Right lobe of liver (tissue), 4 donors: ENCODE data around the gene FXYD6.

Experiments used
- POLR2A ChIP-seq: fragments of 450-650 bp; IDR thresholded peaks from one replicate; pipeline ENCODE4 v1.6.1; 2017; ENCODE audit warnings: antibody characterized with exemption, mild to moderate bottlenecking
- TF ChIP-seq, protein P1 (sequence below), 4 donors: fragments of 200-600 bp in 3 of 4; fragments of 450-650 bp in 1 of 4; IDR thresholded peaks; one replicate each; pipeline versions ENCODE4 v1.5.1 to v1.8.0; 2016 to 2022; ENCODE audit warnings: antibody characterized with exemption in 4 of 4, mild to moderate bottlenecking in 2 of 4
- donor health status: DM: no; HTN: no; CAD: no.
- donor health status: DM: no; HTN: no; CAD: no.
- donor health status: DM: no; HTN: yes; CAD: no.

DNA sequence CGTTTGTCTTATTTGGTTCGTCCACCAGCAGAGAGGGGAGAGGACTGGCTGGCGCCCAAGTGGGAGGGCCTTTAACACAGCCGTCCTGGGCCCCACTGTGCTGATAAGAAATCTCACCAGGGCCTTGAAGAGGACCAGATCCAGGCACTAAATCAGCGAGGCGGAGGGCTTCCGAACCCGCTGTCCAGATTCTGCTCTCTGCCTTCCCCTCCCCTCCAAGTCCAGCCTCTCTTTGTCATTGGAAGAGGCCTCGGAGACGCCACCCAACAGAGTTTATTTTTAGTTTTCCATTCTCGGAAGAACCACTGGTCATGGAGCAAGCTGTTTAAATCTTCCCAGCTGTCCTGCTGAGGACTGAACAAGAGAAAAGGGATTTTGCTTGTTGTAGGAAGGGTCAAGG lies 9.3 kb upstream of the FXYD6 start:
- TF ChIP-seq, protein P1, sequence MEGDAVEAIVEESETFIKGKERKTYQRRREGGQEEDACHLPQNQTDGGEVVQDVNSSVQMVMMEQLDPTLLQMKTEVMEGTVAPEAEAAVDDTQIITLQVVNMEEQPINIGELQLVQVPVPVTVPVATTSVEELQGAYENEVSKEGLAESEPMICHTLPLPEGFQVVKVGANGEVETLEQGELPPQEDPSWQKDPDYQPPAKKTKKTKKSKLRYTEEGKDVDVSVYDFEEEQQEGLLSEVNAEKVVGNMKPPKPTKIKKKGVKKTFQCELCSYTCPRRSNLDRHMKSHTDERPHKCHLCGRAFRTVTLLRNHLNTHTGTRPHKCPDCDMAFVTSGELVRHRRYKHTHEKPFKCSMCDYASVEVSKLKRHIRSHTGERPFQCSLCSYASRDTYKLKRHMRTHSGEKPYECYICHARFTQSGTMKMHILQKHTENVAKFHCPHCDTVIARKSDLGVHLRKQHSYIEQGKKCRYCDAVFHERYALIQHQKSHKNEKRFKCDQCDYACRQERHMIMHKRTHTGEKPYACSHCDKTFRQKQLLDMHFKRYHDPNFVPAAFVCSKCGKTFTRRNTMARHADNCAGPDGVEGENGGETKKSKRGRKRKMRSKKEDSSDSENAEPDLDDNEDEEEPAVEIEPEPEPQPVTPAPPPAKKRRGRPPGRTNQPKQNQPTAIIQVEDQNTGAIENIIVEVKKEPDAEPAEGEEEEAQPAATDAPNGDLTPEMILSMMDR (IDR thresholded peaks at IDR 0.05), result no peak
- no peak for TF ChIP-seq POLR2A
